Dedifferentiated amniotic fluid mesenchymal stem cell (primary cell): ENCODE data around the gene FAHD1.
"Not testable (repeated sequence)": the region's sequence is repeated elsewhere in the genome, so short reads cannot be mapped to it uniquely, and the experiment has no call there.

Source experiments
- DNase-seq: peaks from one replicate; pipeline ENCODE4 v3.0.0-alpha.2; 2016; ENCODE audit errors: extremely low spot score

FAHD1 gene

GRCh38 chr16:1846416-1846815, 19.4 kb downstream of the FAHD1 start:
- no peak for DNase-seq

DNA sequence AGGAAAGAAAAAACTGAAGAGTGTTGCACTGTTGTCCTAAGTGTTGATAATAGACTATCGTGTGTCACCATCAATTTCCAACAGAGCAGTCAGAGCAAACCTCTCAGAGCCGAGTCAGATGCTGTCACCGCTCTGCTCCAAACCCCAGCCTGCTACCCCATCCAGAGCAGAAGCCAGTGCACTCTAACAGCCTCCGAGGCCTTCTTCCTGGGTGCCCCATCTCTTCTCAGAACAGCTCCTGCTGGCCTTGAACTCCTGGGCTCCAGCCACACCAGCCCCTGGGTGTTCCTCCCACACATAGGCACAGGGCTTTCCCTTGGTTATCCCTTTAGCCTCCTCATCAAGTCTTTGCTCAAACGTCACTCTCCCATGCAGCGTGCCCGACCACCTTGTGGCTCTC, 24.0 kb downstream of the FAHD1 start:
- DNase-seq: no peak

DNA sequence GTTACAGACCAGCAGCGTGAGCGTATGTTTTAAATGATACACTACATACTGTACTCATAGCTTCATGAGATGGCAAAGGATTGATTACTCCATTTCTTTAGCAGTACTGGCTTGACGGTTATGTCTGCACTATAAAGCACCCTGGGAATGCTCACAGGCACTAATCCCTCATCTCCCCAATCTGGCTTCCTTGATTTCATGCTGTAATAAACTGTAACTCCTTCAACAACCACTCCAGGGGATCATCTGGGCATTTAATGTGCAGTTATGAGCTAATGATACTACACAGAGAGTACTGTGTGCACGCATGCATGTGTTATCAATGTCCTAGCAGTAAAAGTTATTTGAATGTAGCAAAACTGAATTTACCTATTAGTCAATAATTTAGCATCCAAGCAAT, 24.8 kb downstream of the FAHD1 start:
- no peak for DNase-seq

GRCh38 chr16:1857433-1858097, 30.6 kb downstream of the FAHD1 start:
- no peak for DNase-seq

DNA sequence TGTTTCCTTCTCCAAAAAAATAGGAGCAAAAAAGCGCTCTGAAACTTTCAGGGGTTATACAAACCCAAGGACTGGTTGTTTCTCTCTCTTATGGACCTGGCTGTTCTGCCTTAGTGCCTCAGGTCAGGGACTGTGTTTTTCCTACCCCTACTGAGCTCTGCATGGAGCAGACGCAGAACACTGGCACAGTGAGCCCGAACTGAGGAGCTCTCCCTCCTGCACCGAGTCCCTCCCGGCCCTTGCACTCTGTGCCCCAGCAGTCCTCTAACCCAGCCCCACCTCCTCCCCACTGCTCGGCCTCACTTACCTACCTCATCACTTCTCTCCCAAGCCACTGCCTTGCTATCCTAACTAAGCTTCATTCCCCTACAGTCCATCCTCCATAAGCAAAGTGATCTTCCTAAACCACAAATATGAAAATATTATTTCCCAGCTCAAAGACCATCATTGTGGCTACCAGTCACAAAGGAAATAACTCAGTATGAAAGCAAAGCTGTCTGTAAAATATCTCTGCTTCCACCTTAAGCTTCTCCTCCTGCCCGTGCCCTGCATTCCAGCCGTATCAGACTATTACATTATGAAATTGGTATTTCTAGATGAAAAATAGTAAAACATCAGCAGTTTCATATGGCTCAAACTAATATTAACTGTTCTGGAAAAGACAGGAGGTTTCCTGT, 31.3 kb downstream of the FAHD1 start:
- no peak for DNase-seq

DNA sequence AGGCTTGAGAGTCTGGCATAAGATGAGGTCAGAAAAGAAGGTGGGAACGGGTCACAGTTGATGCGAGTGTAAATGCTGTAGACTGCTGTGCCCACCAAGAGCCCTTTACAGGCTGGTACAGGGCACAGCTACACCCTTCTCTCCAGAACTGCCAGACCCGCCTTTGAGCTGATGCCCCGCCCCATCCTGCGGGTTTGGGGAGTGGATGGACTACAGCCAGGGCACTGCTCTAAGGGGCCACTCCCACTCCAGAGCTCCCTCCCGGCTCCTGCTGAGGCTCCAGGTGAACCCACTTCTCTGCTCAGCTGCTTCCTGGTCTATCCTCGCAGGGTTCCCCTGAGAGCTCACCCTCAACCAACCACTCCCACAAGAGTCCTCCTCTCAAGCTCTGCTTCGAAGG, 32.6 kb downstream of the FAHD1 start:
- DNase-seq: no peak

DNA sequence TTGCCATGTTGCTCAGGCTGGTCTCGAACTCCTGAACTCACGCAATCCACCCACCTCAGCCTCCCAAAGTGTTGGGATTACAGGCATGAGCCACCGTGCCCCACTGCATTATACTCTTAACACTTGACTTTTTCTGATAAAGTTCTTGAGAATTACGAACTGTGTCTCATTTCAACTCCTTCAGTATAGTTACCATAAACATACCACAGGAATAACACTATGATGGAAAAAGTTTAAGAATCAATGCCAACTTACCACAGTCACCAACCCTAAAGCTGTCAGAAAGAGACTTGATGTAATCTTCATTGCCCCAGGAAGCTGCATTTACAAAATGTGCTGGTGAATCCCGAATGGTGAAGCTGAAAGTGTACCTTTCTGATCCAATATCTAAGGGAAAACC, 34.7 kb downstream of the FAHD1 start:
- no peak for DNase-seq

- no peak for DNase-seq
These were observed 35.4 kb downstream of the FAHD1 start for GRCh38 chr16:1862394-1862793.

DNA sequence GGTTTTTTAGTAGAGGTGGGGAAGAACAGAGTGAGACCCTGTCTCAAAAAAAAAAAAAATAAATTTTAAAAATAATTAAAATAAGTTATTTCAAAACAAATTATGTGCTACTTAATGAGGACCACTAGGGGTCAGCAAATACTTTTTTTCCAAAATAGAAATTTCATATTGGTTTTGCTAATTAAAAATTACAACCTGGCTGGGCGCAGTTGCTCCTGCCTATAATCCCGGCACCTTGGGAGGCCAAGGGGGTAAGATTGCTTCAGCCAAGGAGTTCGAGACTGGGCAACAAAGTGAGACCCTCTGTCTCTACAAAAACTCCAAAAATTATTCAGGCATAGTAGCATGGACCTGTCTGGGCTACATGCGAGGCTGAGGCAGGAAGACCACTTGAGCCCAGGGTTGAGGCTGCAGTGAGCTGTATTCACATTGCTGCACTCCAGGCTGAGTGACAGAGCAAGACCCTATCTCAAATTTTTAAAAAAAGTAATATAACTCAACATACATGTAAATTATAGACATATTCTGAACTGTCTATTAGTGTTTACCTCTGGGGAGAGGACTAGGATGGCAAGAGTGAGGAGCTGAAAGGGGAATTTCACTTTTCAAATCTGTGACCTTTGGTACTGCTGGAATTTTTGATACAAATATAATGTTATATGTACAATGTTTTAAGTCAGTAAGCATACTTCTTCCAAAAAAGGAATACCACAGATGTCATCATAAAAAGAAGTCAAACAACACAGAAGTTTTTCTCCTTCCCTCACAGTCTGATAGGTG, 36.9 kb downstream of the FAHD1 start:
- peak; percentile 27 for DNase-seq

DNA sequence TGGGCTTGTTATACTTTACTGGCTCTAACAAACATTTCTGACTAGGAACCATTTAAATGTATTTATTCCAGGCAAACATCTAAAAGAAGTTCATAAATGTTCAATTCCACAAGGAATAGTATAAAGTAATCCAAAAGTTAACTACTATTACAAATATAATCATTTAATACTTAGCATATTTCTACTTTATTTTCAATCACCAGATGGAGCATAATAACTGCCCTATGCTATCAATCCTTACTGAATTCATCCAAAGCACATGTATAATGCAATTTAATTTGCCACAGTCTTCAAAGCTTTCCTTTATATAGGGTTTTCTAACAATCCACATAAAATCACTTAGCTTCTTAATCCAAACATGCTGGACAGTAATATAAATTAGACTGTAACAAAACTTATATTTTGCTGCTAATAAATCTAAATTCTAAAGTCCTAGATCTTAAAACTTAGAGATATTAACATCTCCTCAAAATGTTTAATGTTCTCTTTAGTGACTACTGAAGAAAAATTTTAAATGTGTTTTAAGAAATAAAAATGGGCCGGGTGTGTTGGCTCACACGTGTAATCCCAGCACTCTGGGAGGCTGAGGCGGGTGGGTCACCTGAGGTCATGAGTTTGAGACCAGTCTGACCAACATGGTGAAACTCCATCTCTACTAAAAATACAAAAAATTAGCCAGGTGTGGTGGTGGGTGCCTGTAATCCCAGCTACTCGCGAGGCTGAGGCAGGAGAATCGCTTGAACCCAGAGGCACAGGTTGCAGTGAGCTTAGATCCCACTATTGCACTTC, 39.1 kb downstream of the FAHD1 start:
- no peak for DNase-seq

- DNase-seq: no peak
These were observed 43.5 kb downstream of the FAHD1 start for GRCh38 chr16:1870365-1871082.

DNA sequence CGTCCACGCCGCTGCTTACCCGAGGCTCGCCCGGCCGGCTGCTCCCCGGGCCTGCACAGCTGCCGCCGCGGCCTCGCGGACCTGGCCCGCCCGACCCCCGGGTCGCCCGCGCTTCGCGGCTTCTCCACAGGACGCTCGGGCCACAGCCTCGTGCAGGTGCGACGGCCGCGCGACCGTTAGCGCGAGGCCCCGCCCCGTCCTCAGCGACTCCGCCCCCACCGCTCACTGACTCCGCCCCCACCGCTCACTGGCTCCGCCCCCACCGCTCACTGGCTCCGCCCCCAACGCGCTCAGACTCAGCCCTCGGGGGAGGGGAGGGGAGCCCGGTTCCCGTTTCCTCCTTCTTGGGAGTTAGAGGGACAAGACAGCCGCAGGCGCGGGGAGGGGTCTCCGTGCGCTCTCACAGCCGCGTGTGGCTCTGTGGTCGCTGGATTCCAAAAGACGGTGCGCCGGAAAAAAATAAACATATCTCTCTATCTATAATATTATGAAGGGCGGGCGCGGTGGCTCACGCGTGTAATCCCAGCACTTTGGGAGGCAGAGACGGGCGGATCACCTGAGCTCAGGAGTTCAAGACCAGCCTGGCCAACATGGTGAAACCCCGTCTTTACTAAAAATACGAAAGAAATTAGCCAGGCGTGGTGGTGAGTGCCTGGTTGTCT, 45.1 kb downstream of the FAHD1 start, which contains the start of gene MEIOB:
Gene MEIOB (minus strand): TSS at position 191 of the 662 bp plus-strand sequence. CDS start 3,989 bp downstream, outside the sequence.
- no peak for DNase-seq

GRCh38 chr16:1874854-1875253, 47.8 kb downstream of the FAHD1 start:
- DNase-seq: no peak

DNA sequence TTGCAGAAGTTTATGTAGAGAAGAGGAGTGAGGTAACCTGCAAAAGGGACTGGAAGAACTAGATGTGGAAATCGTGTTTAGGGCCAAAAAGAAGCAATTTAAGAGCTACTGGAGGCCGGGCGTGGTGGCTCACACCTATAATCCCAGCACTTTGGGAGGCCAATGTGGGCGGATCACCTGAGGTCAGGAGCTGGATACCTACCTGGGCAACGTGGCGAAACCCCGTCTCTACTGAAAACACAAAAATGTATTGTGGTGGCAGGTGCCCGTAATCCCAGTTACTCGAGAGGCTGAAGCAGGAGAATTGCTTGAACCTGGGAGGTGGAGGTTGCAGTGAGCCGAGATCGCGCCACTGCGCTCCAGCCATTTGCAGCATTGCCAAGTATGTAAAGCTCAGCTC, 49.1 kb downstream of the FAHD1 start:
- DNase-seq: not testable (repeated sequence)

DNA sequence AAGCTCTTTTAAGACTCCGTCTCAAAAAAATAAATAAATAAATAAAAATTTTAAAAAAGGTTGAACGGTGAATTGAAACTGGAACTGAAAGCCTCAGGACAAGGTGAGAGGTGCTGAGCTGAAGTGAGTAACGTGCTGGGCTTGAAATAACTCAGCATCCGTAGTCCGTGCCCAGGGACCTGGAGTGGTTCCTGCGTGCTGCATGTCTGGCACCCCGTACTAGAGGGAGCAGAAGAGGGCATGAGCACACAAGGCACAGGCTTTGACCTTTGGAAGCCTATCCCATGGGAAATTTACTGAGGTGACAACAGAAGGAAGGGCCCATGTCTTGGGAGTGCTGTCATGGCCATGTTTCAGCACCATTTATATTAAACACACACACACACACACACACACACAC, 49.5 kb downstream of the FAHD1 start:
- DNase-seq: no peak

DNA sequence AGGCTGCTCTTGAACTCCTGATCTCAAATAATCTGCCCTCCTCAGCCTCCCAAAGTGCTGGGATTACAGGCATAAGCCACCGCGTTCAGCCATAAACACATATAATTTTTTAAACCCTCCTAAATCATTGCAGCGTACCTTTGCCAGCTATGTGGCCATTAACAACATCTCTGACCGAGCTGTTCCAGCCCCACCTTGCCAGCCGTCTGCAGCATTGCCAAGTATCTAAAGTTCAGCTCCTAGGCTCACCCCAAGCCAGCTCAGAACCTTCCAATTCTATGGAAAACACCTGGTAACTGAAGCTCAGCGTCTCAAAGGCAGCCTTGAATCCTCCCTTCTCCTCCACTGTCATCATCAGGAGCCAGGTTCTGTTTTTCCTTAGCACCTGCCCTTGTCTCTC, 50.1 kb downstream of the FAHD1 start:
- no peak for DNase-seq

DNA sequence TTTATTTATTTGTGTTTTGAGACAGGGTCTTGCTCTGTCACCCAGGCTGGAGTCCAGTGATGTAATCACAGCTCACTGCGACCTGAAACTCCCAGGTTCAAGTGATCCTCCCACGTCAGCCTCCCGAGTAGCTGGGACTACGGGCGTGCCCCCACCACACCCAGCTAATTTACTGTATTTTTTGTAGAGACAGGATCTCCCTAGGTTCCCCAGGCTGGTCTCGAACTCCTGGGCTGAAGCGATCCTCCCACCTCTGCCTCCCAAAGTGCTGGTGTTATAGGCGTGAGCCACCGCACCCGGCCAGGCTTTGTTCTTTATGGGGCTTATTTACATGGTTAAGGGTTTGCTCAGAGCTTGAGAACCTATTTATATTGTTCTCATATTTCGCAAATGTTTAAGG, 50.8 kb downstream of the FAHD1 start:
- no peak for DNase-seq

DNA sequence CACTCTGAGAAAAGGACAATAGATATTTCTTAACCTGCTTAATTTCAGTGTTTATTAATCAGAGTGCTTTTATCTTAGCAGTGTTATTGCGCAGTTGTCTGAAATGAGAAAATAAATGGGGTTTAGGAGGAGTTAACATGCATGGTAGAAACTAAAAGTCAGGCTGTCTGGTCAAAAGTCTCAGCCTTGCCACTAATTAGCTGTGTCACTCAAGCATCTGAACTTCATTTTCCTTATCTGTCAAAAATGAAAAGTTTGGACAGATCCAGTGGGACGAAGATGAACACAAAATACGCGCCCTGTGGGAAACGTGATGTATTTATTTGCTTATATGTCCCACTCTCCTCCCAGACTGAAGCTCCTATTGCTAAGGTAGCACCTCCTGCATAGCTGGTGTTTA, 51.2 kb downstream of the FAHD1 start:
- no peak for DNase-seq
